Common myeloid progenitor, CD34-positive (primary cell): ENCODE results near the gene SULT2A1.
A peak's percentile ranks its signal among the peaks of the same experiment; 100 is the strongest.
"Not testable (repeated sequence)": the region's sequence is repeated elsewhere in the genome, so short reads cannot be mapped to it uniquely, and the experiment has no call there.

ENCODE experiments used
- CTCF ChIA-PET: fragments of 350-600 bp; sonication (Branson Sonifier 250); formaldehyde crosslinking; loops from one replicate; lab custom pipeline; 2021; ENCODE audit warnings: antibody characterized with exemption; lab: Charles Lee
- POLR2A ChIA-PET: fragments of 350-600 bp; sonication (Branson Sonifier 250); formaldehyde crosslinking; loops from one replicate; lab custom pipeline; 2021; ENCODE audit warnings: antibody characterized with exemption; lab: Charles Lee
- DNase-seq, 3 donors: peaks; one replicate each; pipeline versions ENCODE4 v3.0.0 to v3.0.0-alpha.2; 2013
- H3K27ac ChIP-seq, 2 experiments: 1 replicate in 1 of 2; 2 replicates in 1 of 2; pipeline ENCODE4 v1.7.0; 2013; ENCODE audit warnings: inconsistent platforms in 2 of 2, low read length in 2 of 2, mild to moderate bottlenecking in 2 of 2, low read depth in 1 of 2, moderate library complexity in 1 of 2; ENCODE audit not compliant: severe bottlenecking in 2 of 2, insufficient read depth in 1 of 2, poor library complexity in 1 of 2
- H3K27me3 ChIP-seq, 5 experiments: replicated peaks in 2 of 5; 1 replicate in 3 of 5; 2 replicates in 2 of 5; pipeline versions ENCODE4 v1.6.1 to v1.7.0; 2013; ENCODE audit warnings: low read length in 4 of 5, mild to moderate bottlenecking in 2 of 5, moderate library complexity in 2 of 5, inconsistent platforms in 1 of 5; ENCODE audit not compliant: insufficient read depth in 5 of 5, control insufficient read depth in 4 of 5
- H3K36me3 ChIP-seq, 4 experiments: 1 replicate in 2 of 4; 2 replicates in 2 of 4; pipeline versions ENCODE4 v1.6.1 to v1.7.0; 2013; ENCODE audit warnings: low read length in 3 of 4, control low read depth in 1 of 4, mild to moderate bottlenecking in 1 of 4; ENCODE audit not compliant: control insufficient read depth in 4 of 4, insufficient read depth in 4 of 4
- H3K4me1 ChIP-seq, 4 experiments: 1 replicate in 3 of 4; 2 replicates in 1 of 4; pipeline versions ENCODE4 v1.6.1 to v1.7.1; 2013; ENCODE audit warnings: low read length in 3 of 4, mild to moderate bottlenecking in 3 of 4, control low read depth in 1 of 4, inconsistent platforms in 1 of 4, moderate library complexity in 1 of 4; ENCODE audit not compliant: control insufficient read depth in 4 of 4, insufficient read depth in 4 of 4; ENCODE audit errors: control extremely low read depth in 1 of 4
- H3K4me3 ChIP-seq, 7 experiments: 1 replicate in 4 of 7; 2 replicates in 3 of 7; pipeline versions ENCODE4 v1.5.1 to v1.7.0; 2013; ENCODE audit warnings: mild to moderate bottlenecking in 7 of 7, low read length in 6 of 7, moderate library complexity in 6 of 7, inconsistent platforms in 2 of 7, low read depth in 2 of 7, control low read depth in 1 of 7; ENCODE audit not compliant: insufficient read depth in 4 of 7, control insufficient read depth in 1 of 7; ENCODE audit errors: extremely low read depth in 1 of 7
- H3K9me3 ChIP-seq, 5 experiments: 1 replicate in 4 of 5; 2 replicates in 1 of 5; pipeline versions ENCODE4 v1.6.1 to v1.7.1; 2013; ENCODE audit warnings: low read length in 4 of 5, mild to moderate bottlenecking in 2 of 5, inconsistent platforms in 1 of 5, low read depth in 1 of 5, moderate library complexity in 1 of 5; ENCODE audit not compliant: control insufficient read depth in 4 of 5, insufficient read depth in 2 of 5; ENCODE audit errors: control extremely low read depth in 1 of 5
- WGBS: methylation state at CpG from one replicate; pipeline ENCODE4 v1.1.5; 2013; ENCODE audit not compliant: insufficient coverage; 5-methylcytosine and 5-hydroxymethylcytosine counted together

SULT2A1 gene

GRCh38 chr19:47890865-47891621, 4.9 kb upstream of the SULT2A1 start:
- 64% methylated on average over 4 of the region's 7 CpGs for WGBS
- H3K27me3 ChIP-seq = peaks cover 0 to 3% (median 0%) of the 10 kb centered on the region in 5 experiments
- no peaks in the 10 kb centered on the region for H3K36me3 ChIP-seq
- POLR2A ChIA-PET = no interaction called here
- CTCF ChIA-PET = no interaction called here
- peaks cover 0 to 7% (median 0%) of the 10 kb centered on the region in 4 experiments for H3K4me1 ChIP-seq
- H3K4me3 ChIP-seq = no peak overlapping the region
- no peak for DNase-seq
- peak overlapping the region in 1 of 2 experiments; percentile 61 for H3K27ac ChIP-seq
- H3K9me3 ChIP-seq = peaks cover 0 to 3% (median 3%) of the 10 kb centered on the region in 5 experiments

GRCh38 chr19:47885067-47885463, 1.1 kb downstream of the SULT2A1 start:
- Histone ChIP-seq H3K4me3 (no peak overlapping the region), H3K36me3 (no peaks in the 10 kb centered on the region), H3K9me3 (no peaks in the 10 kb centered on the region), H3K4me1 (no peaks in the 10 kb centered on the region), H3K27me3 (peaks cover 0 to 8% (median 2%) of the 10 kb centered on the region in 5 experiments), H3K27ac (no peak overlapping the region)
- 100% methylated on average over 3 of the region's 5 CpGs for WGBS
- CTCF ChIA-PET = no interaction called here
- POLR2A ChIA-PET = no interaction called here
- no peak for DNase-seq

- Histone ChIP-seq H3K4me3 (no peak overlapping the region), H3K9me3 (no peaks in the 10 kb centered on the region), H3K36me3 (no peaks in the 10 kb centered on the region), H3K27me3 (peaks cover 0 to 8% (median 2%) of the 10 kb centered on the region in 5 experiments), H3K4me1 (no peaks in the 10 kb centered on the region), H3K27ac (no peak overlapping the region)
- no peak for DNase-seq
- ChIA-PET CTCF (no interaction called here), POLR2A (no interaction called here)
- no CpG with 5 or more reads among the region's 3 CpGs for WGBS
Measured at GRCh38 chr19:47882890-47883289, 3.2 kb downstream of the SULT2A1 start.

GRCh38 chr19:47881757-47882156, 4.4 kb downstream of the SULT2A1 start:
- POLR2A ChIA-PET = no interaction called here
- WGBS = 86% methylated on average over 4 of the region's 5 CpGs
- Histone ChIP-seq H3K27me3 (peaks cover 0 to 8% (median 2%) of the 10 kb centered on the region in 5 experiments), H3K27ac (no peak overlapping the region), H3K4me3 (no peak overlapping the region), H3K4me1 (no peaks in the 10 kb centered on the region), H3K36me3 (no peaks in the 10 kb centered on the region), H3K9me3 (no peaks in the 10 kb centered on the region)
- CTCF ChIA-PET = interaction anchor here (1.4 kb wide), 1 partner anchor 18 kb away, joined by 4 read pairs; no protein-coding TSS in a partner anchor
- no peak for DNase-seq

- H3K9me3 ChIP-seq, CTCF ChIA-PET, H3K27ac ChIP-seq, H3K27me3 ChIP-seq, H3K4me3 ChIP-seq, H3K36me3 ChIP-seq, POLR2A ChIA-PET, H3K4me1 ChIP-seq: not testable (repeated sequence)
- no CpG with 5 or more reads among the region's 4 CpGs for WGBS
- DNase-seq = peak; percentile 13 to 66 (median 43)
Measured at GRCh38 chr19:47879385-47879784, 6.7 kb downstream of the SULT2A1 start.

- WGBS = no CpG with 5 or more reads among the region's 4 CpGs
Measured at GRCh38 chr19:47878906-47879305, 7.2 kb downstream of the SULT2A1 start.

GRCh38 chr19:47865166-47865565, 20.9 kb downstream of the SULT2A1 start:
- POLR2A ChIA-PET = no interaction called here

More at GRCh38 chr19:47878906-47879305, 7.2 kb downstream of the SULT2A1 start:
- Histone ChIP-seq H3K4me1 (no peaks in the 10 kb centered on the region), H3K27me3 (no peaks in the 10 kb centered on the region), H3K36me3 (no peaks in the 10 kb centered on the region), H3K27ac (no peak overlapping the region), H3K9me3 (no peaks in the 10 kb centered on the region), H3K4me3 (no peak overlapping the region)
- DNase-seq = no peak
- ChIA-PET POLR2A (no interaction called here), CTCF (interaction anchor here (1.5 kb wide), 1 partner anchor 10 kb away, joined by 5 read pairs; no protein-coding TSS in a partner anchor)

More at GRCh38 chr19:47865166-47865565, 20.9 kb downstream of the SULT2A1 start:
- 88% methylated on average over 7 of the region's 10 CpGs for WGBS
- no peak overlapping the region for H3K4me3 ChIP-seq
- H3K27me3 ChIP-seq = peaks cover 0 to 14% (median 2%) of the 10 kb centered on the region in 5 experiments
- CTCF ChIA-PET = interaction anchor here (1.0 to 1.7 kb wide), 2 partner anchors 13 to 24 kb away, joined by 3 to 6 read pairs; no protein-coding TSS in a partner anchor
- H3K4me1 ChIP-seq = no peaks in the 10 kb centered on the region
- no peaks in the 10 kb centered on the region for H3K36me3 ChIP-seq
- peaks cover 0 to 8% (median 5%) of the 10 kb centered on the region in 5 experiments for H3K9me3 ChIP-seq
- H3K27ac ChIP-seq = no peak overlapping the region
- DNase-seq = no peak
